ENCODE results near the gene ANO2.

Gene ANO2

GRCh38 chr12:5611162-5611561 lies 333.9 kb downstream of the ANO2 start:
- DNase-seq, result no peak

- DNase-seq, result no peak
These were observed 345.7 kb downstream of the ANO2 start for GRCh38 chr12:5599378-5599777.

DNA sequence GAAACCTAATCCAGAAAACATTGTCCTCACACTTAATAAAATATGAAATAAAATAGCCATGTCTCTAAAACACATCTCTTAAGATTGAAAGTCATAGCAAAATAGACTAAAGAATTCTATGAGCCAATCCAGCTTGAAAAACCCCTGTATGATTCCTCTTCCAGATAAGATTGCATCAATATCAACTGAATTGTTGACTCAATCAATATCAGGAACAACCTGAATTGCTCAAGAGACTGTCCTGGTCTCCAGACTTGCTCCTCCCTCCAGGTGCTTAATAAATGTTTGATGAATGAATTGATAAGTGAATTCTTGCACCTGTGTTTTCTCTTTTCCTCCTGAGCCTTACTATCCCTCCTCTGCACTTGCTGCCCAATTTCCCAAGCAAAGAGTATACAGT lies 351.1 kb downstream of the ANO2 start:
- no peak for DNase-seq

DNA sequence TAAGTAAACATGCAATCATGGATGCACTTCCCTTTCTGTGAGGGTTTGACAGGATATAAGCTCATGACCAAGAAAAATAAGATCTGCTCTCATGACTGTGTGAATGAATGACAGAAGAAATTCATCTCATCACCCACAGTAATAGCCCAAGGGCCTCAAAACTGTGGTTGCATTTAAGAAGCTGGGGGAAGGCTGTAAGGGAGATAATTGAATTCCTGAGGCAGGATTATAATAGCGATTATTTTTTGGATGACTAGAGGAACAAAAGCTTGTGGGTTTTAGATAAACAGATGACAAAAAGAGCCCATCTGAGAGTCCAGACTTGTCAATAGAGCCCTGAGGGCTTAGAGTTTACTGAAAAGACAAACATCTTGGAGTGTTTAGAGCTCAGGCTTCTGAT lies 352.0 kb downstream of the ANO2 start:
- no peak for DNase-seq

DNA sequence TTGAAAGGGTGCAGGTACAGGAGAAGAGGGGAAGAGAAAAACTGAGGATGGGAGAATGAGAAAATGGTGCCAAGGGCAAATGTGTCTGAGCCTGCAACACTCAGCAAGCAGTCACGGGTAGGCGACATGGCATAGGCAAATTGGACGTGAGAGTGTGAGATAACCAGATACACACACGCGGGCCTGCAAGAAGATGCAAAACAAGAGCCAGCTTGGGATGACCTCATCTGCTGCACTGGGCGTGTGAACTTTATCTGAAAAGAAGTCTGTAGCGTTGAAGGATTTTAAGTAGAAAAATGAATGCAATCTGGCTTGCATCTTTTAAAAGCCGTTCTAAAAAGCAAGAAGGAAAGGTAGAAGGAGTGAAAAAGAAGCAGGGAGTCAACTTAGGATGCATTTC lies 352.7 kb downstream of the ANO2 start:
- DNase-seq, result no peak

- no peak for DNase-seq
These were observed 354.7 kb downstream of the ANO2 start for GRCh38 chr12:5590316-5590715.

- DNase-seq, result no peak
These were observed 356.0 kb downstream of the ANO2 start for GRCh38 chr12:5589054-5589453.

DNA sequence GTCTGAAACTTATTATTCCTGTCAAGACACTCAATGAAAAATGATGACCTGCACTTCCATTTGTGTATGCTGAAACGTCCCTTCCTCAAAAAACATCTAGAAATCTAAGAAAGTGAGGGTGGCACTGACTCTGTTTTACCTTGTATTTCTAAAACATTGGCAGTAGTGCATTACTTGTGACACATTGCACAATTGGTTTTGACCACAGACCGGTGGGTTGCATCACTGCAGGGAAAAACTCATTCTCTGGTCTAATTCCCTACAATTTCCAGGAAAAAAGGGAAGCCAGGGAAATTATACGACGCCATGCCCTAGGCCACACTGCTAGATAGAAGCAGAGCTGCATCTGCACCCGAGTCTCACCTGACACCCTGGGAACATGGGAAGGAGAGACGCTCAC lies 356.5 kb downstream of the ANO2 start:
- no peak for DNase-seq

GRCh38 chr12:5588176-5588575 lies 356.9 kb downstream of the ANO2 start:
- no peak for DNase-seq

DNA sequence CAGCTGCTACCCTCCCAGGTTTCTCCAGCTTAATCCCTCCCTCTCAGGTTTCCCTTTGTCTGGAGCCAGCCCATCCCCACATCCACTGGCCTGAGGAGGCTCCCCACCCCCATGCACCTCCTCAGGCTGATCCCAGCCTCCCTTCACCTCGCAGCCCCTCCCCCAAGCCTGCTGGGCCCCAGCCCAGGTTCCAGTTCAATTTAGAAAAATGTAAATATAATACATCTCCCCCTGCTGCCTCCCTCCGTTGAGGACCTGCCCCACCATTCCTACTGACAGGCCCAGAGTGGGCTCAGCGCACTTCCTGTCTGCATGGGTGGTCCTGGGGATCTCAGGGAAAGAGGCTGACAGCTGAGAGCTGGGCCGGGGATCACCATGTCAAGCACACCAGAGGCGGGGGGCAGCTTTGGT lies 357.3 kb downstream of the ANO2 start:
- DNase-seq, result no peak

DNA sequence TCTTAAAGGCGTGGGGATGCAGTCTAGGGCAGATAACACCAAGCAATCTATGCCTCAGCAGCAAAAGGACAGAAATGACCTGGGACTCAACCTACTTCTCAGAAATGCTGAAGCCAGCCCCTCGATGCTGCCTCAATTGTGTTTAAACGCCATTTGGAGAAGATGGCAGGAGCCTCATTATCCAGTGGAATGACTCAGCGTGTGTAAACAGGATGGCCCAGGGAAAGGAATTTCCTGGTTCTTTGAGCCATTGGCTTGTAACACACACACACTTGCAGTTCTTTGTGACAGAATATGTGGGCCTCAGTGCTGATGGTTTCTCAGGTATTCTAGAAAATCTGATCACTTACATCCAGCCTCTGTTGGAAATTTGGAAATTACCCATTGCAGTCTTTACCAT lies 358.9 kb downstream of the ANO2 start:
- no peak for DNase-seq

DNA sequence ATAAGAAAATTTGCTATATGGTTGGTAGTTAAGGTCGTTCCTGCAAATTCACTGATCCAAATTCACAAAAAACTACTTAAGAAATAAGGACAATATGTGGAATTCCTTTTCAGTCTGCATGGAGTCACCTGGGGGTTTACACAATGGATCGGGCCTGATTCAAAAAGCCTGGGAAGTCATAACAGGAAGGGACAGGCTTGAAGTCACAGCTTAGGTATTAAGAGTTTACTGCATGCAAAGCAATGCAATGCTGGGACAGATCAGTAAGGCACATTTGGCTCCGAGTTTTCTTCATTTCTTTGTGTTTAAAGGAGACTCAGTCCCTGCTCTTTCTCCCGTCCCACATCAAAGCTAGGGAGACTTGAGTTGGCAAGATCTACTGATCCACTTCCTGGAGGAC lies 359.9 kb downstream of the ANO2 start:
- no peak for DNase-seq

- DNase-seq, result no peak
These were observed 360.5 kb downstream of the ANO2 start for GRCh38 chr12:5584412-5585175.

DNA sequence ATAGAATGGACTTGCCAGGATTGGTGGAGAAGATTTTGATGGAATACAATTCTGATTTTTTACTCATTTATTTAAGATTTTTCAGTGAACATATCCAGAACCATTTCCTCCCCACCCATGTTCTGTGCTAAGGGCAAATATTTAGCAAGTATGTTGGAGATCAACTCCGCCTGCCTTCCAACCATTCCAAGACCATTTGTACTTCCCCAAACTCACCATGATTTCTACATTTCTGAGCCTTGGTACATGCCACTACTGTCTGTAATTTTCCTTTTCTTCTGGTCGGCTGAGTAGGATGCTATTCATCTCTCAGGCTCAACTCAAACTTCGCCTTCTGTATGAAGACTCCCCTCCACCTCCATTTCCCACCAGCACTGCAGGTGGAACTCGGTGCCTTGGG lies 362.5 kb downstream of the ANO2 start:
- no peak for DNase-seq

DNA sequence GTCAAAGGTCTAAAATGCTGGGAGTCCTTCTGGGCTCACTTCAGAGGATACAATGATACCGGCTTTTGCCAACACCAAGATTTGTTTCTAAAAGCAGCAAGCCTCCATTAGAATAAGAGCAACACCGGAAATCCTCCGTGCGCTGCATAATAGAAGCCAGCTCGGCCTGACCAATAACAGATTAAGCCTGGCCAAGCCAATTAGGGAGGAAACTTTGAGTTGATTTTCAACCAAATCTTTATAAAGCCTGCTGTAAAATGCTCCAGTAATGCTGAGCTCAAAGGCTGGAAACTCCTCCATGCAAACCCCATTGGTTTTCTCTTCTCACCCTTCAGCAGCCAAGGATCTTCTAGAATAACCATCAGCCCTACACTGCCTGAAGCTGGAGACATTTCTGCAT lies 363.0 kb downstream of the ANO2 start:
- DNase-seq, result no peak

DNA sequence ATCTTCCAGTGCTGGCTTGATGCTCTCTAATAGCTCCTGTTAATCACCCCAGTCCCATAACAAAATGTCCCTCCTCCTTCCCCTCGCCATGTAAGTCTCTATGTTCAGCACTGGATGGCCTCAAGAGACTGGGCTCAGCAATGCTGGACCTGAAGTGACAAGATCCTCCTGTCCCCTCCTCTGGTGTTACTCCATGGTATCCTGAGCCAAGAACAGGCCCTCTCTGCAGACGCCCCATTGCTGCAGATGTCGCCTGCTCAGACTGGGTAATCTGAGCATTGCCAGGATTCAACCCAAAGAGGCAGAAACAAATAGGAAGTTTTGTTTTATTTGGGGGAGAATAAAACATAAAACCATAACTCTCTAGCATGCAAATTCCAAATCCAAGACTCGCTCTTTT lies 363.4 kb downstream of the ANO2 start:
- no peak for DNase-seq

DNA sequence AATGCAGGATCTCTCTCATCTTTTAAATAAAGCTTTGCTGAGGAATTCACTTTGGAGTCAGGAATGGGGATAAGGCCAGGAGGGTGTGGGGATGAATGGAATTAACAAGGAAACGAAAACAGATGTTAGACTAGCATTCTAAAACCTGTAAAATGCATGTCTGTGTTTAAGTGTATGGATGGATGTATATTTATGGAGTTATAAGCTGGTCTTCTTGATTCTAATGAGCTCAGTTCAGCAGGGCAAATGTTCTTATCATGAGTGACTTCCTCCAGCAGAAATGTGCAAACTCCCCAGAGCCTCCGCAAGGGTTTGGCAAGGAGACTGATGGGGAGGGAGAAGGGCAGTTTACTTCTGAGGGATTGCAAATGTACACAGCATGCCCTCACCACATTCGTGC lies 364.0 kb downstream of the ANO2 start:
- no peak for DNase-seq

GRCh38 chr12:5578775-5579174 lies 366.3 kb downstream of the ANO2 start:
- no peak for DNase-seq

DNA sequence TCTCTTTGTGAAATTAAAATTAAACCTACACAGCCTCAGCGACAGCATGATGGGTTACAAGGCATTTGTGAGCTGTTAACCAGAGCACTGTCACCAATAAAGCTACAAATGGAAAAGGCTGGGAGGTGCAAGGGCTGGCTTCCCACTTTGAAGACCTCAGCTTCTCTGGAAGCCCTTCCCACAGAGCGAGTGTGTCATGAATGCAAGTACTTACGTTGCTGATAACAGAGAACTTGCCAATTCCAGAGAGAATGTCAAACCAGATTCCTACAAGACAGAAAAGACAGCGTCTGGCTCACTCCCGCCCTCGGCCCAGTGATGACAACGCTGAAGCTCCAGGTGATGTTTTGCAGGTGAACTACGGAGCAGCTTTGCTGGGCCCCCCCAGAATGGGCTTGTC lies 367.3 kb downstream of the ANO2 start:
- DNase-seq, result no peak

DNA sequence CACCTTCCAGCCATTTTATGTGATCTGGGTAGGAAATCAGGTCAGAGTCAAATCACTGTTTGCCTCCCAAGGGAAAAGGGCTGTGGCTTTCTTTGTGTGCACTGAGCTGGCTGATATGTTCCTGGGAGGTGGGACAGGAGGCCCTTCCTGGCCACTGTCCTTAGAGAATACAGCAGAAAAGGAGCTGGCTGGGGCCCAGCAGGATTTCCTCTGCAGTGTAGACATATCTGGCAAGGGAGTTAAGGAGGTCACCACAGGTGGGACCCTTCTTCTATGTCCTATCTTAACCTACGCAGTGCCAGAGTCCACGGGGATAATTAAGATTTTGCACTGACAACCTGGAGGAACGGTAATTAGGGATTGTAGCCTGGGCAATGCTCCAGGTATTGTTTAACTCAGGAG lies 367.8 kb downstream of the ANO2 start:
- no peak for DNase-seq

GRCh38 chr12:5575987-5576386 lies 369.1 kb downstream of the ANO2 start:
- no peak for DNase-seq

DNA sequence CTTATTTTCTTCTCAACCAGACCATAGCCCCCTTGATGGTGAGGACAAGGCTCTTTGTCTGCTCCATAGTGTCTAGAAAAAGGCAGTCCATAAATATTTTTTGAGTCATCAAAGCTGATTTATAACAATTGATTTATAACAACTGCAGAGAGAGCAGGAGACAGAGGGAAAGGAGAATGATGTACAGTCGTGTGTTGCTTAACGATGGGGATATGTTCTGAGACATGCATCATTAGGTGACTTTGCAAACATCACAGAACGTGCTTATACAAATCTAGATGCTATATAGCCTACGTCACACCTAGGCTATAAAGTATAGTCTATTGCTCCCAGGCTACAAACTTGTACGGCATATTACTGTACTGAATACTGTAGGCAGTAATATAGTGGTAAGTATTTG lies 369.8 kb downstream of the ANO2 start:
- no peak for DNase-seq

DNA sequence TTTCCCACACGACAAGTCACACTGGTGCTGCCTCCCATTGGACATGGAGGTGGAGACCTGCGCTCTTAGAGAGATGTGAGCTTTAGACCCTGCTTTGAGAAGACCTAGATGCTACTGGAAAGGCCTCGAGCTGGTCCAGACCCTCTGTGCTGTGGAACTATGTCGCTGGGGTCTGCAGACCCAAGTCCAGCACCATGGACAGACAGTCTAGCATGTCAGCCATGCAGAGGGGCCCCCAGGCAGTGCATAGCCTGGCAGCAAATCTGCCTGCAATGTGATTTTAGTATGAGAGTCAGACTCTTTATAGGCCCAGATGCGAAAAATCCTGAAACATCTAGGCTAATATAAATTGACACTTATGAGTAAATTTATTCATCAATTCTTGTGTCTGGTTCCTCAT lies 371.7 kb downstream of the ANO2 start:
- DNase-seq, result no peak

DNA sequence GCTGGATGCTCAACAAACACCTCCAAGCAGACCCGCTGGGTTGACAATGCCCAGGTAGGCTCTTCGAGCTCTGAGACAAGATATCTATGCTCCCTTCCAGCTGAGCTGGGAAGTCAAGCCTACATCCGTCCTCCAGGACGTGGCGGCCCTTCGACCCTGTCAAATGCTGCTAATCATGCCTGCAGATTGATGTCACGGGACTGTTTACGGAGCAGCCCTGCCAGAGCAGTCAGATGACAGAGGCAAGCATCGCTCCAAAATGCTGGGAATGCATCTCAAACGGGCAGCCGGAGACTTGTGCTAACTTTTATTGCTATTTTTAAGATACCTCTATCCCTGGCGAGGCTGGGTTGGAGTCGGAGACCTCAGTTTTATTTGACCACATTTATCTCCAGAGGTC lies 373.9 kb downstream of the ANO2 start:
- DNase-seq, result no peak

DNA sequence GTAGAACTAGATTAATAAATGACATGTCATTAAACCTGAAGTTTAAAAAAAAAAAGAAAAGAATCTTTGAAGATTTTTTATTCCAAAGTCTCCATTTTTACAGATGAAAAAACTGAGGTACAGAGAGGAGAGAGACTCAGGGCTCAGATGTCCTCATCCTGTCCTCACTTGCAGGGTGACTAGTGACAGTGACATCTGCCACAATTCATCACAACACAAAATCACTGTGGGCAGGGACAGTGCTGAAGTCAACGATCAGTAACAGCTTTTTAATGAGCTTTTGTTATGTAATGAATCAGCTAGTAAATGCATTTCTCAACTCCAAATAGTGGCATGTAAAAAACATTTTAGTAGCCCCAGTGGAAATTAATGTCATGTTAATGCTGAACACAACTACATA lies 374.6 kb downstream of the ANO2 start:
- DNase-seq, result no peak
